Neural crest cell (in vitro differentiated cells): ENCODE data around the gene SMAD7. TPM values are rescaled to one million over a fixed set of nuclear protein-coding genes. Genes with fewer than 3 reads are reported as not detected.

Experiments
- DNase-seq: peaks from one replicate; pipeline ENCODE4 v3.0.0; 2021; ENCODE audit warnings: low read depth, mixed read lengths, low spot score
- H3K27ac Mint-ChIP-seq: one replicate; pipeline ENCODE4 v1.8.0; 2021; ENCODE audit warnings: mild to moderate bottlenecking, mixed read lengths; ENCODE audit not compliant: unreplicated experiment
- H3K27me3 Mint-ChIP-seq: 2 replicates; pipeline ENCODE4 v1.8.0; 2021; ENCODE audit warnings: low read depth, mild to moderate bottlenecking, mixed read lengths
- H3K36me3 Mint-ChIP-seq: 2 replicates; pipeline ENCODE4 v1.8.0; 2021; ENCODE audit warnings: low read depth, mild to moderate bottlenecking, mixed read lengths
- H3K4me1 Mint-ChIP-seq: 2 replicates; pipeline ENCODE4 v1.8.0; 2021; ENCODE audit warnings: mixed read lengths
- H3K4me3 Mint-ChIP-seq: one replicate; pipeline ENCODE4 v1.8.0; 2021; ENCODE audit warnings: mild to moderate bottlenecking, mixed read lengths
- H3K9me3 Mint-ChIP-seq: 2 replicates; pipeline ENCODE4 v1.8.0; 2021; ENCODE audit warnings: mixed read lengths
- total RNA-seq: library from RNA; stranded (reverse); gene quantifications from 2 replicates; pipeline ENCODE4 v1.2.1, GENCODE V29; 2021
- TF ChIP-seq, protein P1 (sequence below): fragments of 200-600 bp; sonication (generic); conservative IDR thresholded peaks from 2 replicates; pipeline ENCODE4 v1.5.0; 2021; ENCODE audit warnings: antibody characterized with exemption, mild to moderate bottlenecking

SMAD7 gene
- total RNA-seq, 1 donor from 2014 or later = 2.0 TPM

DNA sequence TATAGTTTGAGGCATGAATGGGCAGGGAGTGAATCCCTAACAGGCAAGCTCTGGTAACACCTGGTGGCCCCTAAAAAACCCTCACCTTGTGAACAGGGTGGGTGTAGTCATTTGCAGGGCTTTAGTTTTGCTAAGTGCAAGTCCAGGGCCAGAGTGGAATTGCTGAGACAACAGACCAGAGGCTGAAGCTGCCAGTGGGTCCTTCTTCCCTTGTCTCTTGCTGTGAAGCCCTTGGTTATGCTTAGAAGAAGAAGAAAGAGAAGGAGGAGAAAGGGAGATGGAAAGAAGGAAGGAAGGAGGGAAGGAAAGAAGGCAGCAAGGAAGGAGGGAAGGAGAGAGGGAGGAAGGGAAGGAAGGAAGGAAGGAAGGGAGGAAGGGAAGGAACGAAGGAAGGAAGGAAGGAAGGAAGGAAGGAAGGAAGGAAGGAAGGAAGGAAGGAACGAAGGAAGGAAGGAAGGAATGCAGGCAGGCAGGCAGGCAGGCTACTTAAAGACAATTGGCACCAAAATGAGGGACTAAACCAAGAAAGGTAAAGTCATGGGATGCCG lies 45.8 kb downstream of the SMAD7 start:
- no peak for DNase-seq
- Mint-ChIP-seq H3K9me3 (peaks cover 18% of the 10 kb centered on the region), H3K4me3 (no peak overlapping the region), H3K27me3 (no peaks in the 10 kb centered on the region), H3K27ac (no peak overlapping the region), H3K36me3 (peaks cover 2% of the 10 kb centered on the region), H3K4me1 (no peaks in the 10 kb centered on the region)
- TF ChIP-seq, protein P1, sequence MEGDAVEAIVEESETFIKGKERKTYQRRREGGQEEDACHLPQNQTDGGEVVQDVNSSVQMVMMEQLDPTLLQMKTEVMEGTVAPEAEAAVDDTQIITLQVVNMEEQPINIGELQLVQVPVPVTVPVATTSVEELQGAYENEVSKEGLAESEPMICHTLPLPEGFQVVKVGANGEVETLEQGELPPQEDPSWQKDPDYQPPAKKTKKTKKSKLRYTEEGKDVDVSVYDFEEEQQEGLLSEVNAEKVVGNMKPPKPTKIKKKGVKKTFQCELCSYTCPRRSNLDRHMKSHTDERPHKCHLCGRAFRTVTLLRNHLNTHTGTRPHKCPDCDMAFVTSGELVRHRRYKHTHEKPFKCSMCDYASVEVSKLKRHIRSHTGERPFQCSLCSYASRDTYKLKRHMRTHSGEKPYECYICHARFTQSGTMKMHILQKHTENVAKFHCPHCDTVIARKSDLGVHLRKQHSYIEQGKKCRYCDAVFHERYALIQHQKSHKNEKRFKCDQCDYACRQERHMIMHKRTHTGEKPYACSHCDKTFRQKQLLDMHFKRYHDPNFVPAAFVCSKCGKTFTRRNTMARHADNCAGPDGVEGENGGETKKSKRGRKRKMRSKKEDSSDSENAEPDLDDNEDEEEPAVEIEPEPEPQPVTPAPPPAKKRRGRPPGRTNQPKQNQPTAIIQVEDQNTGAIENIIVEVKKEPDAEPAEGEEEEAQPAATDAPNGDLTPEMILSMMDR = no peak

DNA sequence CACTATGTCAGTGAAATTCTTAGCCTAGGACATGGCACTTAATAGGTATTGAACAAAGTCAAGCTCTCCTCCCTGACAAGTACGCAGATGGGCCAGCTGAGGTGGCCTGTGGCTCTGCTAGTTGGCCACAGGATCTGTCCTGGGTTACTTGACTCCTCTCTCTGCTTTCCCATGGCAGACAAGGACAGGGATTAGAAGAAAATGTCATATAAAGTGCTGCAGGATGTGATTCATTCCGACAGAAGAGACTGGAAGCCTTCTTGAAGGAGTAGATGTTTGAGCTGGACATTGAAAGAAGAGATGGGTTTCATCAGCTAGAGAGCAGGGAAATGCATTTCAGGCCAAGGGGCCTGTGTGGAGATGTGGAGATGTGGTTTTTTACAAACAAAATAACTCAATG lies 46.7 kb downstream of the SMAD7 start:
- Mint-ChIP-seq H3K27me3 (no peaks in the 10 kb centered on the region), H3K36me3 (peaks cover 2% of the 10 kb centered on the region), H3K4me1 (no peaks in the 10 kb centered on the region), H3K9me3 (peaks cover 18% of the 10 kb centered on the region), H3K27ac (peak overlapping the region; percentile 82), H3K4me3 (no peak overlapping the region)
- DNase-seq = no peak
- TF ChIP-seq, protein P1 = no peak

DNA sequence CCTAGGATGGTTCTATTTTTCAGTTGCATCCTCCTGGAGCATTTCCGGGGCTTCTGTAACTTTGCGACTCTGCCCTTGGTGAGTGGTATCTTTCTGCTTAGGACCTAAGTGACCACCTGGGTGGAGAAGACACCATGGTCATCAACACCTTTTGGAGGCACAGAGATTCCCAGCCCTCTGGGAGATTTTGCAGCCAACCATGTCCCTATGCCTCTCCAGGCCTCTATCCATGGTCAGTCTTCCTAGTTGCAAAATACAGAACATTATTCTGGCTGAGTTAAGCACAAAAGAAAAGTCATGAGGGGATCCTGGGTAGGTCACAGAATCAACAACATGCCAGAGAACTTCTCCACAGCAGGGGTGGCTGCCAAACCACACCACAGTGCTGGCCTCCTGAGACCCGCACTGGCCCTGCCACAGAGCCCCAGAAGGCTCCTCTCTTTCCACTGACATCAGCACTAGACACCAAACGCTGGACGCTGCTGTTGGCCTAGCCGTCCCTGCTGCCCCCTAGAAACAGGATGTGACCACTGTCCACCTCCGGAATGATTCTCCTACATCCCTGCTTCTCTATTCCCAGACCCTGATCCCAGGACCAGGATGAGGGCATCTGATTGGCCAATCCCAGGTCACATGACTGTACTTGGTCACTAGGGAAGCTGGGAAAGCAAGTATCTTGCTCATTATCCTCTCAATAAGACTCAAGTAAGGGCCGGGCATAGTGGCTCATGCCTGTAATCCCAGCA lies 47.7 kb downstream of the SMAD7 start:
- Mint-ChIP-seq H3K36me3 (peaks cover 2% of the 10 kb centered on the region), H3K4me3 (no peak overlapping the region), H3K27ac (peak overlapping the region; percentile 43), H3K4me1 (no peaks in the 10 kb centered on the region), H3K27me3 (no peaks in the 10 kb centered on the region), H3K9me3 (peaks cover 18% of the 10 kb centered on the region)
- no peak for DNase-seq
- TF ChIP-seq, protein P1 = no peak

DNA sequence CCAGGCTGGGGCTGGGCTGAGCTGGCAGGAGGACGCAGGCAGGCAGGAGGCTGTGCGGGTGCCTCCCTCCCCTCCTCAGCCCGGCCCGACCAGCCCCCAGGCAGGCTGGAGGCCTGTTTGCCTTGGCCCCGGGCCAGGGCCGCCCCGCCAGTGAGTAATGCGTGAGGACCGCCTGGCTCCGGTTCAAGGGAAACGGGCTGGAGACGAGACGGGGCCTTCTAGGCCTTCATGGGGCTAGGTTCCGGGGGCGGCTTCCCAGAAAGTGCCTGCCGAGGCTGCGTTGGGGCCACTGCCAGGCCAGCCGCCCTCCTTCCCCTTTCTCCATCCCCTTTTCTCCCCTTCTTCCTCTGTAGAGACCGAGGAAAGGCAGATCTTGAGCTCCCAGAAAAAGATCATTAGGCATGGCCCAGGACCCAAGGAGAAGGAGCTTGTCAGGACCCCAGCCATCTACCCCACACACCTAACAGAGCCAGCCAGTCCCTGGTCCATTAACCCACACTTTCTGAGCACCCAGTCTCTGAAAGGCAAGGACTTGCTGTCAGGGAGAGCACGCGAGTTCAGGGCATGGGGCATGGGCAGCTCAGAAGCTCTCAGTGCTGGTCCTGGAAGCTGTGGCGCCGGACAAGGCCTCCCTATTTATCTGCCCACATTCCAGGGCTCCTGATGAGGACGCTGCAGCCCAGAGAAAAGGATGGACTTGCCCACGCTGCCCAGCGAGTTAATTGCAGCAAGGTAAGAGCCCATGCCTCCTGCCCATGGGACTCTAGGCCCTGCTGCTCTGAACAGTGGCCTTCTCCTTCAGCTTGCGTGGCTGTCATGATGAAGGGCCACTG lies 48.5 kb downstream of the SMAD7 start:
- TF ChIP-seq, protein P1 = no peak
- DNase-seq = no peak
- Mint-ChIP-seq H3K9me3 (peaks cover 18% of the 10 kb centered on the region), H3K27me3 (no peaks in the 10 kb centered on the region), H3K4me1 (no peaks in the 10 kb centered on the region), H3K4me3 (no peak overlapping the region), H3K27ac (peak overlapping the region; percentile 43), H3K36me3 (peaks cover 2% of the 10 kb centered on the region)

DNA sequence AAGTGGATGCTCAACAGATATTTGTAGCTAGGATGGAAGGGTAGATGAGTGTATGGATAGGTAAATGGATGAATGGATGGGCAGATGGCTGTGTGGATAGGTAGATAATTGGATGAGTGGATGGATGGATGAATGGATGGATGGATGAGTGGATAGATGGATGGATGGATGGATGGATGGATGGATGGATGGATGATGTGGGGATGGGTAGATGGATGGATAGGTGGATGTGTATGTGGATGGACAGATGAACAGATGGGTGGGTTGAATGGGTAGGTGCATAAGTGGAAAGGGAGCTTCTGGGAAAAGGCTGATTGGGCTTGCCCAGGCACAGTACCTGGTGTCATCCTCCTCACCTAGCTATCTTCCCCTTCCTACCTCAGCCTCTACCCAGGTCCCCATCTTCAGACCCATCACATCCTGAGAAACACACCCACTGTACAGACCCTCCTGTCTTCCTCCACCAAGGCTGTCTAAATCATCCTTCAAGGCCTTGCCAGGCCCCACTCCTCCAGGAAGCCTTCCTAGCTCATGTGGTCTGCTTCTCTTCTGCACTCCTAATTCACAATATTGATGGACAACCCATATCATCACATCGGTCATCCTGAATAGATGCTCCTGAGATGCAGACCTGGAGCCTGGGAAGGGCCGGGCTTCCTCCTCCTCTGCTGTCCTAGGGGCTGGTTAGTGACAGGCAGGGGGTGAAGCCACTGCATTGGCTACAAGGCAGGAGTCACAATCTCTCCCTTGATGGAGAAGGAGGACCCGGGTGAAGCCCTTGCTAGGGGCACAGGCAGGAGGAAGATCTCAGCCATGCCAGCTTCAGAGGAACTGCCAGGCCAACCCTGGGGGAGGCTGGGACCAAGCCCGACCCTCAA lies 49.4 kb downstream of the SMAD7 start:
- TF ChIP-seq, protein P1 = no peak
- Mint-ChIP-seq H3K27me3 (no peaks in the 10 kb centered on the region), H3K4me1 (peaks cover 6% of the 10 kb centered on the region), H3K36me3 (peaks cover 2% of the 10 kb centered on the region), H3K27ac (no peak overlapping the region), H3K9me3 (peaks cover 18% of the 10 kb centered on the region), H3K4me3 (no peak overlapping the region)
- DNase-seq = no peak
